Activated naive CD8-positive, alpha-beta T cell treated with anti-CD3 and anti-CD28 coated beads, Interleukin-2, amount 10 ng/mL, durations not matched to agents 7 days and 5 days (primary cell): Measurements from ENCODE around the gene CARD6. TPM values are rescaled to one million over a fixed set of nuclear protein-coding genes. Genes with fewer than 3 reads are reported as not detected.
"Not testable (repeated sequence)": the region's sequence is repeated elsewhere in the genome, so short reads cannot be mapped to it uniquely, and the experiment has no call there.

ENCODE experiments used
- ATAC-seq: fragments of 150-1000 bp; cut with Tn5 transposase; one replicate; pipeline ENCODE4 v1.10.0; 2021; ENCODE audit warnings: low read depth, moderate library complexity
- POLR2A ChIA-PET: fragments of 350-600 bp; sonication (Branson Sonifier 250); formaldehyde crosslinking; loops from one replicate; lab custom pipeline; 2021; ENCODE audit warnings: antibody characterized with exemption; lab: Charles Lee
- DNase-seq: peaks from one replicate; pipeline ENCODE4 v3.0.0; 2021
- H3K27ac Mint-ChIP-seq: one replicate; pipeline ENCODE4 v1.8.0; 2022; ENCODE audit warnings: mild to moderate bottlenecking, mixed read lengths
- H3K27me3 Mint-ChIP-seq: one replicate; pipeline ENCODE4 v1.8.0; 2022; ENCODE audit warnings: mild to moderate bottlenecking, moderate library complexity, mixed read lengths
- H3K36me3 Mint-ChIP-seq: one replicate; pipeline ENCODE4 v1.8.0; 2021; ENCODE audit warnings: mild to moderate bottlenecking, mixed read lengths
- H3K4me1 Mint-ChIP-seq: one replicate; pipeline ENCODE4 v1.8.0; 2021; ENCODE audit warnings: mixed read lengths
- H3K4me3 Mint-ChIP-seq: one replicate; pipeline ENCODE4 v1.8.0; 2022; ENCODE audit warnings: mild to moderate bottlenecking, moderate library complexity, mixed read lengths
- H3K9me3 Mint-ChIP-seq: one replicate; pipeline ENCODE4 v1.8.0; 2021; ENCODE audit warnings: mixed read lengths
- total RNA-seq, 2 experiments: library from RNA; stranded (reverse); gene quantifications; one replicate each; pipeline ENCODE4 v1.2.3, GENCODE V29; 2021

Gene CARD6
- total RNA-seq, 2 experiments from 2014 or later: 3.5 to 4.4 TPM

- POLR2A ChIA-PET: interaction anchor here (0.6 kb wide), 1 partner anchor 20 kb away, joined by 3 read pairs; no protein-coding TSS in a partner anchor
- no peaks in the 10 kb centered on the region for H3K9me3 Mint-ChIP-seq
- no peaks in the 10 kb centered on the region for H3K27me3 Mint-ChIP-seq
- no peak for DNase-seq
- H3K4me1 Mint-ChIP-seq: peaks cover 47% of the 10 kb centered on the region
- no peak for ATAC-seq
- H3K4me3 Mint-ChIP-seq: peak overlapping the region; percentile 97
- H3K27ac Mint-ChIP-seq: peak overlapping the region; percentile 96
- H3K36me3 Mint-ChIP-seq: peaks cover 52% of the 10 kb centered on the region
Measured at GRCh38 chr5:40833712-40834229, 7.4 kb upstream of the CARD6 start.

GRCh38 chr5:40834391-40834848, 6.7 kb upstream of the CARD6 start:
- Mint-ChIP-seq H3K9me3 (no peaks in the 10 kb centered on the region), H3K27me3 (peaks cover 3% of the 10 kb centered on the region), H3K4me3 (peak overlapping the region; percentile 97), H3K4me1 (peaks cover 42% of the 10 kb centered on the region), H3K36me3 (peaks cover 47% of the 10 kb centered on the region), H3K27ac (peak overlapping the region; percentile 96)
- ATAC-seq (no peak), DNase-seq (peak; percentile 46)
- POLR2A ChIA-PET: interaction anchor here (0.6 to 2.1 kb wide), 7 partner anchors 9 to 428 kb away, joined by 3 to 6 read pairs (median 3); partner anchors contain the start of gene TTC33

GRCh38 chr5:40834849-40835787, 6.0 kb upstream of the CARD6 start, which contains the start of gene RPL37:
RPL37 (minus strand) TSS chr5:40835222; CDS start chr5:40835185, 37 bp downstream.
- H3K27me3 Mint-ChIP-seq: peaks cover 3% of the 10 kb centered on the region
- no peaks in the 10 kb centered on the region for H3K9me3 Mint-ChIP-seq
- ATAC-seq (peak; percentile 98), DNase-seq (peak; percentile 87)
- peak within 1 kb of the TSS; percentile 96 for H3K27ac Mint-ChIP-seq
- H3K4me1 Mint-ChIP-seq: peaks cover 42% of the 10 kb centered on the region
- POLR2A ChIA-PET: interaction anchor here (0.7 to 2.1 kb wide), 6 partner anchors 9 to 429 kb away, joined by 3 to 6 read pairs (median 4); partner anchors contain the start of gene TTC33
- H3K36me3 Mint-ChIP-seq: peaks cover 44% of the 10 kb centered on the region
- peak within 1 kb of the TSS; percentile 97 for H3K4me3 Mint-ChIP-seq

GRCh38 chr5:40838086-40838485, 3.1 kb upstream of the CARD6 start:
- H3K9me3 Mint-ChIP-seq: no peaks in the 10 kb centered on the region
- H3K4me1 Mint-ChIP-seq: peaks cover 32% of the 10 kb centered on the region
- H3K36me3 Mint-ChIP-seq: peaks cover 24% of the 10 kb centered on the region
- ATAC-seq: no peak
- no peak overlapping the region for H3K4me3 Mint-ChIP-seq
- POLR2A ChIA-PET: no interaction called here
- no peak for DNase-seq
- H3K27me3 Mint-ChIP-seq: peaks cover 10% of the 10 kb centered on the region
- no peak overlapping the region for H3K27ac Mint-ChIP-seq

GRCh38 chr5:40842351-40842750, 1.2 kb downstream of the CARD6 start:
- no peak overlapping the region for H3K4me3 Mint-ChIP-seq
- no peak for ATAC-seq
- DNase-seq: no peak
- peaks cover 14% of the 10 kb centered on the region for H3K27me3 Mint-ChIP-seq
- no peaks in the 10 kb centered on the region for H3K9me3 Mint-ChIP-seq
- H3K4me1 Mint-ChIP-seq: peaks cover 18% of the 10 kb centered on the region
- H3K27ac Mint-ChIP-seq: no peak overlapping the region
- POLR2A ChIA-PET: no interaction called here
- peaks cover 7% of the 10 kb centered on the region for H3K36me3 Mint-ChIP-seq

GRCh38 chr5:40844565-40844964, 3.4 kb downstream of the CARD6 start:
- Mint-ChIP-seq H3K27ac (no peak overlapping the region), H3K4me3 (no peak overlapping the region), H3K27me3 (peaks cover 22% of the 10 kb centered on the region), H3K36me3 (peaks cover 5% of the 10 kb centered on the region), H3K4me1 (peaks cover 11% of the 10 kb centered on the region), H3K9me3 (no peaks in the 10 kb centered on the region)
- POLR2A ChIA-PET: interaction anchor here (0.7 to 1.8 kb wide), 2 partner anchors 9 to 625 kb away, joined by 4 read pairs; partner anchors contain the start of gene RPL37
- ATAC-seq (no peak), DNase-seq (no peak)

- Mint-ChIP-seq H3K36me3 (peaks cover 4% of the 10 kb centered on the region), H3K27ac (no peak overlapping the region), H3K27me3 (peaks cover 20% of the 10 kb centered on the region), H3K4me1 (peaks cover 5% of the 10 kb centered on the region), H3K9me3 (no peaks in the 10 kb centered on the region), H3K4me3 (no peak overlapping the region)
- no peak for DNase-seq
- POLR2A ChIA-PET: no interaction called here
- no peak for ATAC-seq
Measured at GRCh38 chr5:40846371-40846770, 5.2 kb downstream of the CARD6 start.

GRCh38 chr5:40847525-40847924, 6.4 kb downstream of the CARD6 start:
- Mint-ChIP-seq H3K4me3 (no peak overlapping the region), H3K36me3 (peaks cover 1% of the 10 kb centered on the region), H3K4me1 (peaks cover 1% of the 10 kb centered on the region), H3K27ac (no peak overlapping the region), H3K27me3 (peaks cover 15% of the 10 kb centered on the region), H3K9me3 (no peaks in the 10 kb centered on the region)
- no peak for DNase-seq
- POLR2A ChIA-PET: no interaction called here
- ATAC-seq: no peak

- ATAC-seq: no peak
- POLR2A ChIA-PET: no interaction called here
- Mint-ChIP-seq H3K4me1 (peaks cover 1% of the 10 kb centered on the region), H3K9me3 (peaks cover 3% of the 10 kb centered on the region), H3K4me3 (no peak overlapping the region), H3K36me3 (peaks cover 9% of the 10 kb centered on the region), H3K27me3 (peaks cover 3% of the 10 kb centered on the region), H3K27ac (no peak overlapping the region)
- no peak for DNase-seq
Measured at GRCh38 chr5:40853632-40854192, 12.5 kb downstream of the CARD6 start.

- H3K4me1 Mint-ChIP-seq: peaks cover 1% of the 10 kb centered on the region
- H3K4me3 Mint-ChIP-seq: no peak overlapping the region
- no peak overlapping the region for H3K27ac Mint-ChIP-seq
- H3K9me3 Mint-ChIP-seq: peaks cover 5% of the 10 kb centered on the region
- no peak for DNase-seq
- no peak for ATAC-seq
- peaks cover 1% of the 10 kb centered on the region for H3K36me3 Mint-ChIP-seq
- POLR2A ChIA-PET: no interaction called here
- H3K27me3 Mint-ChIP-seq: no peaks in the 10 kb centered on the region
Measured at GRCh38 chr5:40860711-40861110, 19.5 kb downstream of the CARD6 start.

- DNase-seq, H3K9me3 Mint-ChIP-seq, ATAC-seq, H3K36me3 Mint-ChIP-seq, H3K27me3 Mint-ChIP-seq, POLR2A ChIA-PET, H3K4me3 Mint-ChIP-seq, H3K4me1 Mint-ChIP-seq, H3K27ac Mint-ChIP-seq: not testable (repeated sequence)
Measured at GRCh38 chr5:40865004-40865403, 23.8 kb downstream of the CARD6 start.

GRCh38 chr5:40866844-40867243, 25.7 kb downstream of the CARD6 start:
- ATAC-seq (no peak), DNase-seq (no peak)
- POLR2A ChIA-PET: no interaction called here
- Mint-ChIP-seq H3K36me3 (no peaks in the 10 kb centered on the region), H3K4me1 (no peaks in the 10 kb centered on the region), H3K9me3 (peaks cover 4% of the 10 kb centered on the region), H3K27me3 (peaks cover 2% of the 10 kb centered on the region), H3K4me3 (no peak overlapping the region), H3K27ac (no peak overlapping the region)

GRCh38 chr5:40869384-40869783, 28.2 kb downstream of the CARD6 start:
- no peaks in the 10 kb centered on the region for H3K4me1 Mint-ChIP-seq
- H3K27ac Mint-ChIP-seq: no peak overlapping the region
- H3K9me3 Mint-ChIP-seq: peaks cover 2% of the 10 kb centered on the region
- peaks cover 6% of the 10 kb centered on the region for H3K27me3 Mint-ChIP-seq
- no peaks in the 10 kb centered on the region for H3K36me3 Mint-ChIP-seq
- no peak for ATAC-seq
- no peak for DNase-seq
- POLR2A ChIA-PET: no interaction called here
- H3K4me3 Mint-ChIP-seq: no peak overlapping the region
